Pons (tissue), 1 donor: Measurements from ENCODE around the gene MBD1.
"Not testable (repeated sequence)": the region's sequence is repeated elsewhere in the genome, so short reads cannot be mapped to it uniquely, and the experiment has no call there.

Source experiments
- DNase-seq: peaks from one replicate; pipeline ENCODE4 v3.0.0-alpha.2; 2016; ENCODE audit warnings: low spot score

The MBD1 gene

DNA sequence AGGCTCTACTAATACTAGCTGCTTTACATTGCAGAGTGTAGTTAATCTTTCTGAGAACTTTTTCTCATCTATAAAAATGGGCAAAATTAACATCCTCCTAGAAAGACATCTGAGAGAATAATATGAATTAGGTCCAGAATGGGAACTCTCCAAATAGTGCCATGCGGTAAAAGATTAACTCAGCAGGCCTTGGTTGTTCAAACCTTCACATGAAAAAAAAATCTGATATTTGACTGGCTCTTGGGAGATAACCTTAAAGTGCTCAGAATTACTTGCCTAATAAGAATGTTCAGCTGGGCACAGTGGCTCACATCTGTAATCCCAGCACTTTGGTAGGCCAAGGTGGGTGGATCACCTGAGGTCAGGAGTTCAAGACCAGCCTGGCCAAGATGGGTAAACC, 11.7 kb upstream of the MBD1 start:
- DNase-seq, result no peak

DNA sequence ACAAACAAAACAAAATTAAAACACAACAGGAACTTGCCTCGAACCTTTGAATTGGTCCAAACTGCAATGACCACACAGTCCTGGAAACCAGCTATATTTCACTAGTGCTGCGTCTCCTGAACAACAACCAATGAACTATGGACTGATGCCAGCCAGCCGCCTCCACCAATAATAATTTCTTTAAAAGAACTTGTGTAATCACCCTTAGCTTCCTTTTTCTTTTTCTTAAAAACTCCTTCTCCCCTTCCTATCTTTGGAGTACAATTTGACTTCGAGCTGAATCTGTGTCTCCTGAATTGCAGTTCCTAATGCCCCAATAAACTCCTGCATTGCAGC, 7.8 kb upstream of the MBD1 start:
- DNase-seq, result no peak

DNA sequence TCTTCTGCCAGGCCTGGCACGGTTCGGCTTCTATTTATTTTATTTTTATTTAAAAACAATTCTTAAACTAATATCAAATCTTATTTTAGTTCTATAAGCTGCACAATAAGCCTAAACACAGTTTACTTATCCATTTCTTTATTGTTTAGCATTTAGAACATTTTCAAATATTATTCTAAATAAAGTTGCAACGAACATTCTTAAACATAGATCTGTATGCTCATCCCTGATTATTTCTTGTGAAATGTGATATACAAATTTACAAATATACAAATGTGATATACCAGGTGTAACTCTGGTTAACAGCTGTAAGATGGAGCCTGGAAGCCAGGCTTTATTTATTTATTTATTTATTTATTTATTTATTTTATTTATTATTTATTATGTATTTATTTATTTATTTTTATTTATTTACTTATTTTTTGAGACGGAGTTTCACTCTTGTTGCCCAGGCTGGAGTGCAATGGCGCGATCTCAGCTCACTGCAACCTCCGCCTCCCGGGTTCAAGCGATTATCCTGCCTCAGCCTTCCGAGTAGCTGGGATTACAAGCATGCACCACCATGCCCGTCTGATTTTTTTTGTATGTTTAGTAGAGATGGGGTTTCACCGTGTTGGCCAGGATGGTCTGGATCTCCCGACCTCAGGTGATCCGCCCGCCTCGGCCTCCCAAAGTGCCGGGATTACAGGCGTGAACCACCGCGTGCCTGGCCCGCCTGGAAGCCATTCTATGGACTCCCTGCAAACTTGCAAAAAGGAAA, 7.2 kb upstream of the MBD1 start:
- DNase-seq, result not testable (repeated sequence)

DNA sequence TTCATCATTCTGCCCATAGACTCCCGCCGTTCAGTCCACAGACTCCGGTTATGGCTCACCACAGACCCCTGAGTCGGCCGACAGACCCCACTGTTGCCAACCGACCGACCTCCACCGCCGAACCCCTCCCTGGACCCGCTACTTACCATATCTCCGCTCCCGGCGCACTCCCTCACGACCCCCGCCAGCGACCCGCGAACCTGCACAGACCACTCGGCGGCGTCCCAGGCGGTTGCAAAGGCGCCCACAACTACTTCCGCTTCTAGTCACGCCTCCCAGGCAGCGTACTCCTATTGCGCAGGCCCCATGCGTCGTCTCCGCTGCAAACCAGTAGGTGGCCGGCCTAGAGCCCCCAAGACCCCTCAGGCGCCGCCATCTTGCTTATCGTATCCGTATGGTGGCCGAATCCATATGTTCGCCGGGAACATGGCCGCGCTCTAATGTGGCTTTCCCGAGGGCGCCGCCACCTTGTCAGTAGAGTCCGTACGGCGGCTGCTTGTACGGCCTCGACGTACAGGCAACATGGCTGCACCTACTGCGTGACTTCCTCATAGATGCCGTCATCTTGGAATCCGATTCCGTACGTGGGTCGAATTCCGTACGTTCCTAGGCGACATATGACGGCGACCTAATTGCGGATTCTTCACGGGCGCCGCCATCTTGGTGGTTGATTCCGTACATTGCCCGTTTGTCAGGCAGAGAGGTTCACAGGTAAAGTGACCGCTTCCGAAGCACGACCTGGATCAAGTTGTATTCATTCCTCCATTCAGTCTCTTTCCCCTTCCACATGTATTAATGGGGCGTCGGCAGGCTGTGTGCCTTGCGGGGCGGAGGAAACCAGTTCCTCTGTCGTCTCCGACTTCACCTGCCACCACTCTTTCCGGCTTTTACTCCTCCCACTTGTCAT, 6.4 kb upstream of the MBD1 start, which contains the start of gene CXXC1:
CXXC1 (minus strand) TSS at position 252 of the 907 bp plus-strand sequence; CDS start at position 149, 103 bp downstream.
- peak; percentile 100 for DNase-seq

DNA sequence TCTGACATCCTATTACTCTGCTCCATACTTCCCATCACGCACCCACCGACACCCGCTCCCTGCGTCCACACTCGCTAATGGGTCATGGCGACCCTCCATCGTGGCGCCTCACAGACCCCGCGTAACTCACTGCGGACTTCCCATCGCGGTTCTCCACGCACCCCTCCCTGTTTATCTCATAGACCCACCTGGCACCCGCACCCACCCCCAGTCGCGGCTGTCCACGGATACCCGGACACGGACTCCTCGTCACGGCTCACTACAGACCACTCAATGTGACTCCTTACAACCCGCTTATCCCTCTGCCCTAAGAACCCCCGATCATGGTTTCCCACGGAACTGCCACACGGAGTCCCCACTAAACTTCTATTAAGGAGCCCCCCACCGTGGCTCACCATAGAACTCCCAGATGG, 5.7 kb upstream of the MBD1 start:
- peak; percentile 48 for DNase-seq

DNA sequence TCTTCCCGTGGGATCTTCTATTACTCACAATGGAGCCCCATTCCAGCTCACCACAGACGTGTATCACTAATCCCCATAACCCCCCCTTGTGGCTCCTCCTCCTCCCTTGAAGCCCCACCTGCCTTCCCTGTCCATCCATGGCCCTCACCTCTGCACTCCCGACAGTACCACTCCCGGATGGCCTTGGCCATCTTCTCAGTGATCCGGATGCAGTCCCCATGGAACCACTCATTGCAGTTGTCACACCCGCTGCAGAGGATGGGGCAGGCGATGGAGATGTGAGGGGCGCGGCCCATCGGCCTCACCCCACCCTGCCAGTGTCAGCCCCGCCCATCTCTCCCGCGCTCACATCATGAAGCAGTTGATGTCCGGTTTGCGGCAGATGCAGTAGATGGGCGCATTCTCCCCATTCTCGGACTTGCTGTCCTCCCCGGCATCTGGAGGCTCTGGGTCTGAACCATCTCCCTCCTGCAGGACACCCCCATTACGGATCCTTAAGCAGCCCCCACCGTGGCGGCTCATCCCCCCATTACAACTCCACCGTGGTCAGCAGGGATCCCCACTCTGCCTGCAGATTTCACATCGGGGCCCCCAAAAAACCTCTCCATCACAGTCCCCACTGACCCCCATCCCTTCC, 5.2 kb upstream of the MBD1 start:
- DNase-seq, result no peak

DNA sequence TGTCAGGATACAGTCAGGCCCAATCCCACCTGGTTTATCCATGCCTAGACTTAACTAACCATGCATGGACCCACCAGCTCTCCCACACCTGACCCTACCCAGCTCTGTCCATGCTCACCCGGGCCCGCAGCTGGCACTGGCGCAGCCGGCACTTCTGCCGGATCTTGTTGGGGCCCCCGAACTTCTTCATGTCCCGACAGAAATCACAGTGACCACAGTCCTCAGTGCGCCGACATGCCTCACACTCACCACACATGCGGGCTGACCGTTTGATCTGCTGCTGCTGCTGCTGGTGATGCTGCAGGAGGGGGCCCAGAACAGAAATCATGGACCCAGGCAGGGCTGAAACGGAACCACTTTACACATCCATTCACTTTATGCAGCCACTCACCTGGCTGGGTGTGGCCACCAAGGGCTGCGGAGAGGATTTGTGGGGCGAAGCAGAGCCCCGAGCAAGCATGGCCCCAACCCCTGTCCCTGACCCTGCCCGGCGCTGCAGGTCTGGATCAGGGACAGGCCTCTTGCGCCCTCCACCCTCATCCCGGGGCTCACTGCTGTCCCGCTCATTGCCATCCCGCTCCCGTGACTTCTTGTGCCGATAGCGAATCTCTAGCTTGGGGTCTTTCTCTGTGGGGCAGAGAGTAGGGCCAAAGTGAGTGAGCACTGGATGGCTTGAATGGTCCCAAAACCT, 4.5 kb upstream of the MBD1 start:
- DNase-seq, result no peak

DNA sequence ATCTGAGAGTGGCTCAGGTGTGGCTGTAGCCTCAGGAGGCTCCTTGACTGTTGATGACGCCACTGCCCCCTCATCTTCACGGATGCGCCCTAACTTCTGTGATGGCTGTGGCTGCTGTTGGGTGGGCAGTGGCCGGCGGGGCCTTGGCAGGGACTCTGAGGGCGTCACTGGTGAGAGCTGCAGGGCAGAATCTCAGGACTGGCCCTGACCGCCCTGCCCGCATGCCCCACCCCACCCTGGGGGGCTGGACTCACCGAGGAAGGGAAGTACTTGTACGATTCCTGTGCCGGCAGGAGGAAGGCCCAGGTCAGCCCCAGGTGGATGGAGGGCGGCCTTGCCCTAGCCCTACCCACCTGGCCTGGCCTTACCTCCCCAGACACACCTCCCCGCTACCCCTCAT, 3.7 kb upstream of the MBD1 start:
- DNase-seq, result no peak

DNA sequence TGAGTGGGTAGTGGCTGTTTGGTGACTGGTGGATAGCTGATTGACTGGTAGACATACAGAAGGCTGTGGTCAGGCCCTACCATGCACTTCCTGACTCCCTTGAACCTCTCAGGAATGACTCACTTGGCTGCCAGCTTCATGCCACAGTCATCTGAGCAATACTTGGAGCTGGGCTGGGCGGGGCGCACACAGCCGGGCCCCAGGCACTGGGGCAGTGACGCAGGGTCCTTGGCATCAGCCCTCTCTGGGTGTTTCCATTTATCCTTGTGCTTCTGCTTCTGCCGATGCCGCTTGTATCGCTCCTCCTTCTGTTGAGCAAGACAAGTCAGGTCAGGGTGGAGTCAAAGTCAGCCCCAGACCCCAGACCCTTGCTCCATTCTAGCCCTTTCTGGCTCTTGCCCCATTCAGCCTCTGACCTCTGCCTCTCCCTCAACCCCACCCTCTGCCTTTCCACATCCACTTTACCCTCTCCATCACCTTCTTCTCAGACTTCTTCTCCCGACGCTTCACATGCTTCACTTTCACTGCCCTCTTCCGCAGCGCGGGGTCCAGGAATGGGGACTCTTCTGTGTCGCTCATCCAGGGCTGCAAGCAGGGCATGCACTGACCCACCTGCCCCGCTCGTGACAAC, 3.0 kb upstream of the MBD1 start:
- DNase-seq, result no peak

DNA sequence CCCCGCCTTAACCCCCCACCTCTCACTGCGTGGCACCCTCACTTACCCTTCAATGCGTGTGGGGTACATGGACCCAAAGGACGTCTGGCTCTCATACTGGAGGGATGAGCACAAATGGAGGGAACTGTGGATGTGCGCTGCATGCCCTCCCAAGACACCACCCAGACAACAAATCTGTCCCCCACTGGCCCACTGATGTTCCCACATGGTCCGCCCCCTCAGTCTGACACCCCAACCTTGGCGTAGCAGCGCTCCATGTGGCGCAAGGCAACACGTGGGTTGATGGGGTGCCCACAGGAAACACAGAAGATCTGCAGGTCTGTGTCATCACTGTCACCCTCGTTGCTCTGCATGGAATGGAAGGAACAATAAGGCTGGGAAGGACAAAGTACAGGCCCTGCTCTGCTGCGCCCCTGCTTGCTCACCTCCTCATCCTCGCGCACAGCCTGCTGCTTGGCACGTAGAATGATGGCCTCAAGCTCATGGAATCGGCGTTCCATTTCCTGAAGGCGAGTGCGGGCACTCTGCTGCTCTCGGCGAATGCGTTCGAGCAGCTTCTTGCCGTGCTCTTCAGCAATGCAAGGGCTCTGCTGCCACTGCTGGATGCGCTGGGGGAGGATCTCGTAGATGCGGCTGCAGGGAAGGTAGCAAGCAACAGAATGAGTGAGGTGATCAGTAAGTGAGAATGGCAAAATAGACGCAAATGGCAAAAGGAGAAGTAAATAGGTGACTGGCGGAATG, 2.3 kb upstream of the MBD1 start:
- no peak for DNase-seq

DNA sequence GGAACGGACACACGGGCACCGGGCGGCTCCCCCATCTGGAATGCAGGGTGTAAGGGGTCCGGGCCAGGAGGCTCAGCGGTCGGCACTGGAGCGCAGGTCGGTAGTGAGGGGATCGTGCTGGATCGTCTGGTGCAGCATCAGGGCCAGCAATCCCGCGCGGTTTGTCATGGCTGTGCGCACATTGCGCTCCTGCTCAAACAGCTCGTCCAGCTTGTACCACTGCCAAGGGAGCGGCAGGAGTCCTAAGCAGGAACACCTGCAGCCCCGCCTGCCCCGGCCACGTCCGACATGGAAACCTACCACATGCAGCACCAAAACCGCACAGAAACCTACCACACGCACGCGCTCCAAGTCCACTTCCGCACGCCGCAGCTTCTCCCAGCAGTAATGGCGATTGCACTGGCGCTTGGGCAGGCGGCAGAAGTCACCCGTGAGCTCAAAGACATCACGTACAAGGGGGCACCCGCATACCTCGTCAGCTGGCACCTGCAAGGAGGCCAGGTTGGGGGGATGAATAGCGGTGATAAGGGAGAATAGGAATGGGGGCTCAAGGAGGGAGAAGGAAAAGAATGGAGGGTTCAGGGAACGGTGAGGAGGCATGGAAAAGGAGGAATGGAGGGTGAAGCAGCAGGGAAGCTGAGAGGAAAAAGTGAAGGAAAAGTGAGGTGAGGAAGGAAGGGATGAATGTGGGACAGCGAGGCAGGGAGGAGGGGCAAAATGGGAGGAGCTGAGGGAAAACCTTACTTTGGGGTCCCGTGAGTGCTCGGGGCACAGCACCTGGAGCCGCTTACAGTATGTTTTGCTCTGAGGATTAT, 1.4 kb upstream of the MBD1 start:
- no peak for DNase-seq

DNA sequence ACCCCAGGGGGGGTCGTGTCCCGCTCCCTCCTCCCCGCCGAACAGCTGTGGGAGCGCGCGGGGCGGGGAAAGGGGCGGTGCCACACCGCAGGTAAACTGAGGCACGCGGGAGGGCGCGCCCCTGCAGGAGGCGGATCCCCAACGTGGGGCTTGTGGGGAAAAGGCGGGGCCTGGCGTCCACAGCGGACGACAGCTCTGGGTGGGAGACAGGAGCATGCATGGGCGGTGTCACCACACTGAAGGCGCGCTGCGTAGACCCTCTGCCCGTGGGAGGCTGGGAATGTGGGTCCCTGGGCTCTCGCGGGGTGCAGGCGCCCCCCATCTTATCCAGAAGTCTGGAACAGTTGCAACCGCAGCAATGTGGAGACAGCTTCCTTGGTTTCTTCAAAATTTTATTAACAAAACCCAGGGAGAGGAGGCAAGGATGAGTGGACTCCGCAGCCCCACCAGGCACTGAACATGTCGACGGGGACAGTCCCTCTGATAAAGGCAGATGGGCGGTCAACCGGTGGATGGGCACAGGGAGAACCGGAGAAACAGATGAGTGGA, 723 bp upstream of the MBD1 start:
- DNase-seq, result no peak

DNA sequence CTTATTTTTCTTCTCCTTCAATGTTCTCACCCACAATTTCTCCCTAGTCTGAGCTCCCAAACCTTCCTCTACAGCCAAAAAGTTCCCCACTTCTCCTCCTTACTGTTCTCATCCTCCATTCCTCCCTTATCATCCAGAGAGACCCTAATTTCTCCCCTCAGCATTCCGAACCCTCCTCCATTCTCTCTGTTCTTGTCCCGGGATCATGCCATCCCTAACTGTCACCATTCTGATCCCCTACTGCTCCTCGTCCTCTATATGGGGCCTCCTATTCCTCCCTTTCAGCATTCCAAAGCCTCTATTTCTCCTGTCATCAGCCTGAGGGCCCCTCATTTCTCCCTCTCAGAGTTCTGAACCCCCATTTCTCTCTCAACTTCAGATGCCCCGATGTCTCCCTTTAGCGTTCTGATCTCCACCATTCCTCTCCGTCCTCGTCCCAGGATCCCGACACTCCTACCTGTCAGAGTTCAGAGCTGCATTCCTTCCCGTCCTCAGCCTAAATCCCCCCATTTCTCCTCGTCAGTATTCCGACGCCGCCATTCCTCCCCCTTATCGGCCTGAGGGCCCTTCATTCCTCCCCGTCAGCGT, 522 bp downstream of the MBD1 start:
- DNase-seq, result no peak

DNA sequence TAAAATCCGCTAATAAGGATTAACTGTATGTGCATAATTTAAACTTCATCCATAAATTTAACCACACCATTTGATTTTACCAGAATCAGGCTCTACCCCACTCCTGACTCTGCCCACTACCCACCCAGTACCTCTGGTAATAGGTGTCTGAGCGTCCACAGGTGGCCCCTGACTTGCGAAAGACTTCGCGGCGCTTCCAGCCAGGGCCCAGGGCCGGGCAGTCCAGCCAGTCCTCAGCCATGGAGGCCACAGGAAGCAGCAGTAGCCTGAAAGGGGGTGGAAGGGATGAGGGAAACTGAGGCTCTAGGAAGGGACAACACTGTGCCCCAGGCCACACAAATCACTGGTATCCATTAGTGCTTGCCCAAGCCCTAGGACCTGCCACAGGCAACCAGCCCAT, 1.6 kb downstream of the MBD1 start:
- DNase-seq, result no peak

DNA sequence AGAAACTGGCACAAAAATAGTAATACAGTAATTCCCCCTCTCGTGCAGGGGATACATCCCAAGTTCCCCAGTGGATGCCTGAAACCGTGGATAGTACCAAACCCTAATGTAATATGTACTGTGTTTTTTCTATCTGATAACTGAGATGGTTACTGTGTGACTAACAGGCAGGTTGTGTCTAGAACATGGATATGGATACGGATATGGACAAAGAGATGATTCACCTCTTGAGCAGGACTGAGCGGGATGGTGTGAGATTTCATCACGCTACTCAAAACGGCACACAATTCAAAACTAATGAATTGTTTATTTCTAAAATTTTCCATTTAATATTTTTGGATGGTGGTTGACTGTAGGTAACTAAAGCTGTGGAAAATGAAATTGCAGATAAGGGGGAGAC, 3.4 kb downstream of the MBD1 start:
- no peak for DNase-seq

DNA sequence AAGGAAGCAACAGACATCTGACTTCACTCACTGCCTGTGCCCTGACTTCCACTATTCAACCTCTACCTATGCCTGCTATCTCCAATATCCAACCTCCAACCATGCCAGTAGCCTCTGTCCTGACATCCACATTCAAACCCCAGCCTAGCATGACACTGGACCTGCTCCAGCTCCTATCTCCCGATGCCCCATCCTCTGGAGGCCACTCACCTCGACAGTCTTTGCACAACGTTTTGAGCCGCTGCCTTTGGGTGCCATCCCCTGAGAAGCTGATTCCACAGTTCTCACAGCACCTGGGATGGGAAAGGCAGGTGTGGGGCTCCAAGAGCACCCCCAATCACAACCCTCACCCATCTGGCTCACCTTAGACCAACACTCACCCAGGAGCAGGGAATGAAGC, 4.9 kb downstream of the MBD1 start:
- DNase-seq, result no peak

DNA sequence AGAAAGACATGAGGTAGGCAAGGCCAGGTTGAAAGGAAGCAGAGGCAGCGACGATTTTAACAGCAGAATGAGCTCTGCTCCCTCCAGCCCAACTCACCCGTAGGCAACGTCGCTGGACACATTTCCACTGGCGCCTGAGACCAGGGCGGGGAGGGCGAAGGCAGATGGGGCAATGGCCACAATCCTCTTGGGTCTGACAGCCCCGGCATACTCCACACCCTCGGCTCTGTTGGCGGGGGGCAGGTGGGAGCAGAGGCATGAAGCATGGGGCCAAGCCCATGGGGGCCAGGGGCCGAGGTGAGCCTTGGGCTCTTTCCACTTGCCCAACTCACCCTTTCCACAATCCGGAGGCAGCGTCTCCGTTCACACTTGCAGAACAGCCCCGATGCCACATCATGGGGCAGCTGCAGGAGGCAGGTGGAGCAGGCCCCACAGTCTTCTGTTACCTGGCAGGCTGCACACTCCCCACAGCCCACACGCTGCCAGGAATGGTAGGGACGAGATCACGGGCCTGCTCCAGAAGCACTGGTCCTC, 5.8 kb downstream of the MBD1 start:
- DNase-seq, result no peak

DNA sequence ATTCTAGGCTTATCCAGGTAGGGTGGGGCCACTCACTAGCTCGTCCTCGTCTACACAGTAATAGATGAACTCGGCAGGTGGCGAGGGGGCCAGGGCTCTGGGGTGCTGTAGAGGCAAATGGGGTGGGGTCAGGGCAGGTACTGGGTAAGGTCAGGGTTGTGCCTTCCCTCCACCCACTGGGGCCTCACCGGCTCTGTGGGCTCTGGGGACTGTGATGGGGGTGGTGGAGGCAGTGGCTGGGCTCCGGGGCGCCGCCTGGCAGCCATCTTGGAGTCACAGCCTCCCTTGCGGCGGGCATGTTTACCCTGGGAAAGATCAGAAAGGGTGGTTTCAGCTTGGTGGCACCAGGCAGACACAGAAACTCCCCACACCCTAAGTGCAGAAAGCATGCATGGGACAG, 6.4 kb downstream of the MBD1 start:
- no peak for DNase-seq

DNA sequence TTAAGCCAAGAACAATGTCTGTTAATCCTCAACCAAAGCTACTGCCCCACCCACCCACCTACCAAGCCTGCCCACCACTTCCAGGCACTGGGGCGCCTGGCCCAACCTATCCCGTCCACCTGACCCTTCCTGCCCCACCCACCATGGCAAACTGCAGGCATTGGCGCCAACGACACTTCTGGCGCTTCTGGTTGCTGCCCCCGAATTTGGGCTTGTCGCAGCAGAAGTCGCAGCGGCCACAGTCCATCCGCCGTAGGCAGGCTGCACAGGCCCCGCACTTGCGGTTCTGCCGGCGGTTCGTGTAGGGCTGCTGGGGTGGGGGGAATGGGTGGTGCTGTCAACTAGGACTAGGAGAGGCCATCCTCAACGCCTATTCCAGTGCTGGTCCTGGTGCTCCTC, 7.3 kb downstream of the MBD1 start:
- no peak for DNase-seq
